ENCODE measurements around the gene PAK5. TPM values are rescaled to one million over a fixed set of nuclear protein-coding genes. Genes with fewer than 3 reads are reported as not detected.

PAK5 gene
- total RNA-seq: not detected in 2 replicates

DNA sequence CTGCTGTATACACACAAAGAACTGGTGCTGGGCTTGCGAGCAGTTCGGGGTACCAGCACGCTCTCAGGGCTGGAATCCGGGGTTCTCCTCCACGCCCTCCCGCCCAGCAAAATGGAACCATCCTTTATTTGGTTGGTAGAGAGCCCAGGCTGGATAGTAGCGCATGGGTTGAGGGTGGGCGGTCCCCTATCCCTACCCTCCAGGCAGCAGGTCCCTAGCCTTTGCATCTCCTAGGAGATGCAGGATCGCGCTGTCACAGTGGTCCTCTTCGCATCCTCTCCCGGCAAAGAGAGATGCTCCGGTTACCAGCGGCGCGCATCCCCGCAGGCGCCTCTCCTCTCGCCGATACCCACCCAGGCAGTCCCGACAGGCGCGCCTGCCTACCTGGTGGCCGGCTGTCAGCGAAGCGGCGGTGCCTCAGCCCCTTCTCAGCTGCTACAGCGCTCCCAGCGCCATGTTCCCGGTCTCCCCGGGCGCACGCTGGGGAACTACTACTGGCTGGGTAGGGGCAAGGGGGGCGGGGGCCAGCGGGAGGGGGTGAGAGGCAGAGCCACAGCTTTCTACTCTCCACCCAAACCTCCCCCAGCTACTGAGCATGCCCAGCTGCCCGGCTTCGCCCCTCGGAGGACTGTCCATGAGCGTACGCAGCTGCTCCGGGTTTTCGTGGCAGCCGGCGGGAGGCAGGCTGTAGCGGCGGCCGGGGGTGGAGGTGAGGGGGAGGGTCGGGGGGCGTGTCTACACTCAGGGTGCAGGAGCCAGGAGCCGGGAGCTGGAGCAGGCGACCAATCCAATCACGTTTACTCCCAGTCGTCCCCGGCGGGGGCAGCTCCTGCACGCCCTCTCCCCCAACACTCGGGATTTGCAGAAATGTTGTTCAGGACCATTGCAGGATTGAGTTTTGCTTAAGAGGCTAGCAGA, at the start of gene PAK5:
TSS of gene PAK5 (minus strand) at position 699 of the 918 bp plus-strand sequence. CDS start 194,748 bp downstream, outside the sequence.

DNA sequence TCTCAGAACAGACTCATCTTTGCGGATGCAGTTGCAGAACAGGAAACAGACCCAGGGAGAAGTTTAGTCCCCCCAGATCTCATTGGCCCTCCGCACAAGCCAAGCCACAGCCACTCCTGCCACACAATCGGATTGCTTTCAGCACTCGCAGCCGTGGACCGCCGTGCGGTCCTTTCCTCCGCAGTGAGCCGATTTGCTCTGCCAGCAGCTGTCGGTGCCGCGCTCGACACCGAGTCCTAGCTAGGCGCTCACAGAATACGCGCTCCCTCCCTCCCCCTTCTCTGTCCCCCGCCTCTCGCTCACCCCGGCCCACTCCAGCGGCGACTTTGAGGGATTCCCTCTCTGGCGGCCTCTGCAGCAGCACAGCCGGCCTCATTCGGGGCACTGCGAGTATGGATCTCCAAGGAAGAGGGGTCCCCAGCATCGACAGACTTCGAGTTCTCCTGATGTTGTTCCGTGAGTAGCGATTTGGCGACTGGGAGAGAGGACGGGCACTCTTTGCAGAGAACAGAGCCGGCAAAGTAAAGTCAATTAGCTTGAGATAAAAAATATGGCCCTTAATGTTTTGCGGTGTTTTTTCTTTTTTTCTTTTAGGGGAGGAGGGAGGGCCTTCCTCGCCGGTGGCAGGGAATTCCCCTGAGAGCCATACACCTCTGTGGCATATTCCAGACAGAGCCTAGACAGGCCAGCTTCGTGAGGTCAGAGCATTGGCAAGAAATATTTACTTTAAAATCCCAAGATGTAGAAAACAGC, 324.2 kb downstream of the PAK5 start, which contains the start of gene LAMP5:
TSS of gene LAMP5 (plus strand) at position 130 of the 753 bp plus-strand sequence. CDS start at position 393, 263 bp downstream.

Other genes starting within 250 kb of the PAK5 start
- gene ANKEF1, start 195.9 kb upstream of the PAK5 start, total RNA-seq: 1.1 and 1.4 TPM in 2 replicates

Data from subcutaneous preadipocyte (primary cell).